ENCODE results near the gene PLA2G4C.

The PLA2G4C gene

GRCh38 chr19:48147597-48148175 is 37.1 kb upstream of the PLA2G4C start:
- Histone ChIP-seq H3K36me3 (ENCODE audit: low read length) (peaks cover 12% of the 10 kb centered on the region; the same call in 1 of the 2 replicates), H3K9me2 (replicated peaks; ENCODE audit: insufficient read depth, low read length) (no peaks in the 10 kb centered on the region), H3K4me3 (ENCODE audit: insufficient read depth, low read length, poor library complexity, severe bottlenecking) (no peak overlapping the region), H2AFZ (ENCODE audit: low read depth, low read length, severe bottlenecking) (no peak overlapping the region), H3K4me2 (ENCODE audit: low read depth, low read length, poor library complexity, severe bottlenecking) (no peak overlapping the region), H3K27ac (ENCODE audit: low read depth, low read length) (no peak overlapping the region), H3K9me3 (ENCODE audit: insufficient read depth, low read length) (no peaks in the 10 kb centered on the region), H4K20me1 (ENCODE audit: low read depth, low read length) (no peaks in the 10 kb centered on the region), H3K79me2 (ENCODE audit: insufficient read depth, low read length) (no peaks in the 10 kb centered on the region), H3F3A (ENCODE audit: insufficient read depth) (no peaks in the 10 kb centered on the region), H3K27me3 (ENCODE audit: low read length) (no peaks in the 10 kb centered on the region), H3K9ac (ENCODE audit: low read length) (no peak overlapping the region)
- TF ChIP-seq EZH2phosphoT487 (conservative IDR thresholded peaks at IDR 0.05; ENCODE audit: low read length) = no peak
- TF ChIP-seq CTCF (IDR thresholded peaks at IDR 0.05; ENCODE audit: insufficient read depth, low read length, poor library complexity, severe bottlenecking) = no peak

- no peaks in the 10 kb centered on the region; the same call in 1 of the 2 replicates for H3K36me3 ChIP-seq (ENCODE audit: low read length)
- H3K4me3 ChIP-seq (ENCODE audit: insufficient read depth, low read length, poor library complexity, severe bottlenecking) = no peak overlapping the region
- no peaks in the 10 kb centered on the region for H3K27me3 ChIP-seq (ENCODE audit: low read length)
- H3K9ac ChIP-seq (ENCODE audit: low read length) = no peak overlapping the region
- H3K9me2 ChIP-seq (replicated peaks; ENCODE audit: insufficient read depth, low read length) = no peaks in the 10 kb centered on the region
- no peak overlapping the region for H3K27ac ChIP-seq (ENCODE audit: low read depth, low read length)
- H3K9me3 ChIP-seq (ENCODE audit: insufficient read depth, low read length) = no peaks in the 10 kb centered on the region
- H3F3A ChIP-seq (ENCODE audit: insufficient read depth) = no peaks in the 10 kb centered on the region
- H2AFZ ChIP-seq (ENCODE audit: low read depth, low read length, severe bottlenecking) = no peak overlapping the region
- H4K20me1 ChIP-seq (ENCODE audit: low read depth, low read length) = no peaks in the 10 kb centered on the region
- H3K4me2 ChIP-seq (ENCODE audit: low read depth, low read length, poor library complexity, severe bottlenecking) = no peak overlapping the region
- no peak for TF ChIP-seq CTCF (IDR thresholded peaks at IDR 0.05; ENCODE audit: insufficient read depth, low read length, poor library complexity, severe bottlenecking)
- no peak for TF ChIP-seq EZH2phosphoT487 (conservative IDR thresholded peaks at IDR 0.05; ENCODE audit: low read length)
- no peaks in the 10 kb centered on the region for H3K79me2 ChIP-seq (ENCODE audit: insufficient read depth, low read length)
These were observed 28.4 kb upstream of the PLA2G4C start for GRCh38 chr19:48139053-48139452.

GRCh38 chr19:48137411-48137810 is 26.8 kb upstream of the PLA2G4C start:
- no peak overlapping the region for H3K4me3 ChIP-seq (ENCODE audit: insufficient read depth, low read length, poor library complexity, severe bottlenecking)
- H2AFZ ChIP-seq (ENCODE audit: low read depth, low read length, severe bottlenecking) = no peak overlapping the region
- H3K27ac ChIP-seq (ENCODE audit: low read depth, low read length) = no peak overlapping the region
- TF ChIP-seq EZH2phosphoT487 (conservative IDR thresholded peaks at IDR 0.05; ENCODE audit: low read length) (no peak), CTCF (IDR thresholded peaks at IDR 0.05; ENCODE audit: insufficient read depth, low read length, poor library complexity, severe bottlenecking) (no peak)
- H3K9me2 ChIP-seq (replicated peaks; ENCODE audit: insufficient read depth, low read length) = no peaks in the 10 kb centered on the region
- H3K27me3 ChIP-seq (ENCODE audit: low read length) = no peaks in the 10 kb centered on the region
- no peaks in the 10 kb centered on the region for H3K9me3 ChIP-seq (ENCODE audit: insufficient read depth, low read length)
- no peaks in the 10 kb centered on the region for H3F3A ChIP-seq (ENCODE audit: insufficient read depth)
- H3K9ac ChIP-seq (ENCODE audit: low read length) = no peak overlapping the region
- no peaks in the 10 kb centered on the region for H3K79me2 ChIP-seq (ENCODE audit: insufficient read depth, low read length)
- H3K4me2 ChIP-seq (ENCODE audit: low read depth, low read length, poor library complexity, severe bottlenecking) = no peak overlapping the region
- H4K20me1 ChIP-seq (ENCODE audit: low read depth, low read length) = no peaks in the 10 kb centered on the region
- H3K36me3 ChIP-seq (ENCODE audit: low read length) = no peaks in the 10 kb centered on the region
